ENCODE data around the gene CDC14A.

DNA sequence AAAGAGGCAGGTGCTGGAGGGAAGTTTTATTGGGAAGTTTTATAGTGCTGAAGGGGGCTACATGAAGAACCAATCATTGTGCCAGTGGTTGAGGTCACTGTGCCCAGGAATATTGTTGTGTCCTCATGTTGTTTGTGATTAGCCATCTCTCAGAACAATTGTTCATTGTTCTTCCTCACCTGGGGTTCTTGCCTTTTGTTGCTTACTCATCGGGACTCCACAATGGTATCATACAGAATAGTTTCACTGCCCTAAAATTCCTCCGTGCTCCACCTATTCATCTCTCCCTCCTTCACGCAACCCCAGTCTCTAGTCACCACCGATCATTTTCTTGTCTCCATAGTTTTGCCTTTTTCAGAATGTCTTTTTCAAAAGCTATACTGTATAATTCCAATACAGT, 38.9 kb upstream of the CDC14A start:
- no peak for TF ChIP-seq EZH2phosphoT487 (conservative IDR thresholded peaks at IDR 0.05; ENCODE audit: low read length)
- TF ChIP-seq, protein P1, sequence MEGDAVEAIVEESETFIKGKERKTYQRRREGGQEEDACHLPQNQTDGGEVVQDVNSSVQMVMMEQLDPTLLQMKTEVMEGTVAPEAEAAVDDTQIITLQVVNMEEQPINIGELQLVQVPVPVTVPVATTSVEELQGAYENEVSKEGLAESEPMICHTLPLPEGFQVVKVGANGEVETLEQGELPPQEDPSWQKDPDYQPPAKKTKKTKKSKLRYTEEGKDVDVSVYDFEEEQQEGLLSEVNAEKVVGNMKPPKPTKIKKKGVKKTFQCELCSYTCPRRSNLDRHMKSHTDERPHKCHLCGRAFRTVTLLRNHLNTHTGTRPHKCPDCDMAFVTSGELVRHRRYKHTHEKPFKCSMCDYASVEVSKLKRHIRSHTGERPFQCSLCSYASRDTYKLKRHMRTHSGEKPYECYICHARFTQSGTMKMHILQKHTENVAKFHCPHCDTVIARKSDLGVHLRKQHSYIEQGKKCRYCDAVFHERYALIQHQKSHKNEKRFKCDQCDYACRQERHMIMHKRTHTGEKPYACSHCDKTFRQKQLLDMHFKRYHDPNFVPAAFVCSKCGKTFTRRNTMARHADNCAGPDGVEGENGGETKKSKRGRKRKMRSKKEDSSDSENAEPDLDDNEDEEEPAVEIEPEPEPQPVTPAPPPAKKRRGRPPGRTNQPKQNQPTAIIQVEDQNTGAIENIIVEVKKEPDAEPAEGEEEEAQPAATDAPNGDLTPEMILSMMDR (IDR thresholded peaks at IDR 0.05; ENCODE audit: insufficient read depth, low read length, poor library complexity, severe bottlenecking) = no peak
